IPS-15b (cell line): ENCODE data around the gene CTBP2.

ENCODE experiments used
- H3K27me3 ChIP-seq: one replicate; pipeline ENCODE4 v1.6.1; 2013; ENCODE audit warnings: low read length; ENCODE audit not compliant: control insufficient read depth, insufficient read depth
- H3K36me3 ChIP-seq: one replicate; pipeline ENCODE4 v1.6.1; 2013; ENCODE audit warnings: low read length; ENCODE audit not compliant: control insufficient read depth, insufficient read depth
- H3K4me1 ChIP-seq: one replicate; pipeline ENCODE4 v1.6.1; 2013; ENCODE audit warnings: mild to moderate bottlenecking, low read length; ENCODE audit not compliant: control insufficient read depth, insufficient read depth
- H3K4me3 ChIP-seq: one replicate; pipeline ENCODE4 v1.5.1; 2013; ENCODE audit warnings: low read depth, low read length
- H3K9ac ChIP-seq: one replicate; pipeline ENCODE4 v1.6.1; 2013; ENCODE audit warnings: low read depth, mild to moderate bottlenecking, low read length
- H3K9me3 ChIP-seq: one replicate; pipeline ENCODE4 v1.6.1; 2013; ENCODE audit warnings: mild to moderate bottlenecking, low read length; ENCODE audit not compliant: control insufficient read depth, insufficient read depth

Gene CTBP2

GRCh38 chr10:125021686-125022344 is 138.5 kb downstream of the CTBP2 start:
- Histone ChIP-seq H3K27me3 (no peaks in the 10 kb centered on the region), H3K4me3 (no peak overlapping the region), H3K36me3 (peaks cover 68% of the 10 kb centered on the region), H3K4me1 (peaks cover 5% of the 10 kb centered on the region), H3K9me3 (no peaks in the 10 kb centered on the region), H3K9ac (no peak overlapping the region)

GRCh38 chr10:125020871-125021270 is 139.5 kb downstream of the CTBP2 start:
- H3K9ac ChIP-seq: no peak overlapping the region
- peaks cover 64% of the 10 kb centered on the region for H3K36me3 ChIP-seq
- H3K27me3 ChIP-seq: no peaks in the 10 kb centered on the region
- no peak overlapping the region for H3K4me3 ChIP-seq
- no peaks in the 10 kb centered on the region for H3K9me3 ChIP-seq
- H3K4me1 ChIP-seq: peaks cover 5% of the 10 kb centered on the region

- H3K36me3 ChIP-seq: peaks cover 64% of the 10 kb centered on the region
- no peaks in the 10 kb centered on the region for H3K9me3 ChIP-seq
- H3K27me3 ChIP-seq: no peaks in the 10 kb centered on the region
- peaks cover 5% of the 10 kb centered on the region for H3K4me1 ChIP-seq
- H3K9ac ChIP-seq: no peak overlapping the region
- H3K4me3 ChIP-seq: no peak overlapping the region
Measured at GRCh38 chr10:125020386-125020785, 140.0 kb downstream of the CTBP2 start.

GRCh38 chr10:125018576-125019143 is 141.7 kb downstream of the CTBP2 start:
- Histone ChIP-seq H3K9ac (no peak overlapping the region), H3K27me3 (no peaks in the 10 kb centered on the region), H3K4me3 (no peak overlapping the region), H3K4me1 (peaks cover 5% of the 10 kb centered on the region), H3K36me3 (peaks cover 68% of the 10 kb centered on the region), H3K9me3 (no peaks in the 10 kb centered on the region)

- Histone ChIP-seq H3K9me3 (no peaks in the 10 kb centered on the region), H3K27me3 (no peaks in the 10 kb centered on the region), H3K36me3 (peaks cover 66% of the 10 kb centered on the region), H3K4me3 (no peak overlapping the region), H3K4me1 (peaks cover 5% of the 10 kb centered on the region), H3K9ac (no peak overlapping the region)
Measured at GRCh38 chr10:125017547-125018298, 142.6 kb downstream of the CTBP2 start.

GRCh38 chr10:125016611-125017202 is 143.7 kb downstream of the CTBP2 start:
- peaks cover 63% of the 10 kb centered on the region for H3K36me3 ChIP-seq
- H3K27me3 ChIP-seq: no peaks in the 10 kb centered on the region
- no peak overlapping the region for H3K4me3 ChIP-seq
- H3K9ac ChIP-seq: no peak overlapping the region
- H3K4me1 ChIP-seq: peaks cover 5% of the 10 kb centered on the region
- no peaks in the 10 kb centered on the region for H3K9me3 ChIP-seq

- no peaks in the 10 kb centered on the region for H3K9me3 ChIP-seq
- peaks cover 5% of the 10 kb centered on the region for H3K4me1 ChIP-seq
- H3K4me3 ChIP-seq: no peak overlapping the region
- peaks cover 62% of the 10 kb centered on the region for H3K36me3 ChIP-seq
- no peaks in the 10 kb centered on the region for H3K27me3 ChIP-seq
- H3K9ac ChIP-seq: no peak overlapping the region
Measured at GRCh38 chr10:125016123-125016522, 144.2 kb downstream of the CTBP2 start.

- Histone ChIP-seq H3K4me1 (peaks cover 12% of the 10 kb centered on the region), H3K9ac (no peak overlapping the region), H3K9me3 (no peaks in the 10 kb centered on the region), H3K4me3 (no peak overlapping the region), H3K36me3 (peaks cover 56% of the 10 kb centered on the region), H3K27me3 (no peaks in the 10 kb centered on the region)
Measured at GRCh38 chr10:125015356-125015944, 144.9 kb downstream of the CTBP2 start.

GRCh38 chr10:125014836-125015355 is 145.5 kb downstream of the CTBP2 start:
- Histone ChIP-seq H3K27me3 (no peaks in the 10 kb centered on the region), H3K9me3 (no peaks in the 10 kb centered on the region), H3K36me3 (peaks cover 50% of the 10 kb centered on the region), H3K4me1 (peaks cover 15% of the 10 kb centered on the region), H3K9ac (no peak overlapping the region), H3K4me3 (no peak overlapping the region)

GRCh38 chr10:125014086-125014830 is 146.1 kb downstream of the CTBP2 start:
- no peaks in the 10 kb centered on the region for H3K9me3 ChIP-seq
- H3K27me3 ChIP-seq: no peaks in the 10 kb centered on the region
- no peak overlapping the region for H3K4me3 ChIP-seq
- peaks cover 15% of the 10 kb centered on the region for H3K4me1 ChIP-seq
- peaks cover 47% of the 10 kb centered on the region for H3K36me3 ChIP-seq
- no peak overlapping the region for H3K9ac ChIP-seq

GRCh38 chr10:125013529-125013872 is 146.9 kb downstream of the CTBP2 start:
- peaks cover 47% of the 10 kb centered on the region for H3K36me3 ChIP-seq
- H3K4me3 ChIP-seq: no peak overlapping the region
- H3K9ac ChIP-seq: no peak overlapping the region
- no peaks in the 10 kb centered on the region for H3K27me3 ChIP-seq
- H3K9me3 ChIP-seq: no peaks in the 10 kb centered on the region
- H3K4me1 ChIP-seq: peaks cover 12% of the 10 kb centered on the region
